Esophagus (tissue), 2 donors: ENCODE data around the gene UGT3A1. TPM values are rescaled to one million over a fixed set of nuclear protein-coding genes. Genes with fewer than 3 reads are reported as not detected.

ENCODE experiments used
- H3K27ac ChIP-seq, 2 donors: one replicate each; pipeline ENCODE4 v1.5.1; 2013; ENCODE audit warnings: low read depth in 2 of 2, mild to moderate bottlenecking in 2 of 2, inconsistent platforms in 1 of 2, low read length in 1 of 2, moderate library complexity in 1 of 2
- H3K27me3 ChIP-seq, 2 donors: one replicate each; pipeline ENCODE4 v1.6.1; 2013; ENCODE audit warnings: low read length in 2 of 2, control low read depth in 1 of 2, mild to moderate bottlenecking in 1 of 2; ENCODE audit not compliant: insufficient read depth in 2 of 2, control insufficient read depth in 1 of 2
- H3K36me3 ChIP-seq, 2 donors: one replicate each; pipeline ENCODE4 v1.6.1; 2013; ENCODE audit warnings: low read length in 1 of 2; ENCODE audit not compliant: control insufficient read depth in 2 of 2, insufficient read depth in 2 of 2
- H3K4me1 ChIP-seq, 2 donors: one replicate each; pipeline ENCODE4 v1.6.1; 2013; ENCODE audit warnings: low read length in 1 of 2; ENCODE audit not compliant: control insufficient read depth in 2 of 2, insufficient read depth in 2 of 2
- H3K4me3 ChIP-seq, 2 donors: one replicate each; pipeline ENCODE4 v1.5.1; 2013; ENCODE audit warnings: low read length in 2 of 2, mild to moderate bottlenecking in 2 of 2, low read depth in 1 of 2, moderate library complexity in 1 of 2
- H3K9me3 ChIP-seq, 2 donors: one replicate each; pipeline ENCODE4 v1.6.1; 2013; ENCODE audit warnings: mild to moderate bottlenecking in 2 of 2, low read depth in 1 of 2, low read length in 1 of 2, moderate library complexity in 1 of 2; ENCODE audit not compliant: control insufficient read depth in 2 of 2, insufficient read depth in 1 of 2
- WGBS, 2 donors: extraction: QIAGEN DNeasy Blood & Tissue Kit; methylation state at CpG; one replicate each; pipeline ENCODE4 v1.1.7; 2013; 5-methylcytosine and 5-hydroxymethylcytosine counted together
- polyA plus RNA-seq, 2 donors: library from polyadenylated mRNA; stranded (reverse); fragments of 200-250 nt; gene quantifications; one replicate each; pipeline ENCODE4 v1.2.3, GENCODE V29; 2013
- donor health status: healthy with polysubstance abuse.
- donor health status: Bipolar disorder and iron deficiency.

The UGT3A1 gene
- polyA plus RNA-seq, 2 donors, result 0.02 TPM

GRCh38 chr5:35963381-35963843, 27.8 kb downstream of the UGT3A1 start:
- 49 to 52% methylated on average over 8 of the region's 8 CpGs for WGBS, 2 donors
- H3K4me1 ChIP-seq, result no peaks in the 10 kb centered on the region
- no peaks in the 10 kb centered on the region for H3K36me3 ChIP-seq
- H3K27ac ChIP-seq, result no peak overlapping the region
- H3K4me3 ChIP-seq, result no peak overlapping the region
- H3K27me3 ChIP-seq, result no peaks in the 10 kb centered on the region
- peaks cover 0 to 7% of the 10 kb centered on the region in 2 donors for H3K9me3 ChIP-seq

GRCh38 chr5:35960328-35960727, 30.9 kb downstream of the UGT3A1 start:
- Histone ChIP-seq H3K27me3 (no peaks in the 10 kb centered on the region), H3K27ac (no peak overlapping the region), H3K36me3 (no peaks in the 10 kb centered on the region), H3K4me1 (no peaks in the 10 kb centered on the region), H3K4me3 (no peak overlapping the region), H3K9me3 (peaks cover 0 to 12% of the 10 kb centered on the region in 2 donors)
- 68 to 73% methylated on average over 7 of the region's 7 CpGs for WGBS, 2 donors

- H3K4me1 ChIP-seq, result peaks cover 0 to 2% of the 10 kb centered on the region in 2 donors
- H3K27ac ChIP-seq, result no peak overlapping the region
- H3K36me3 ChIP-seq, result no peaks in the 10 kb centered on the region
- no peak overlapping the region for H3K4me3 ChIP-seq
- WGBS, 2 donors, result 74 to 86% methylated on average over 1 of the region's 1 CpG
- H3K9me3 ChIP-seq, result peaks cover 0 to 9% of the 10 kb centered on the region in 2 donors
- H3K27me3 ChIP-seq, result no peaks in the 10 kb centered on the region
Measured at GRCh38 chr5:35956429-35956828, 34.8 kb downstream of the UGT3A1 start.

- Histone ChIP-seq H3K27ac (no peak overlapping the region), H3K27me3 (no peaks in the 10 kb centered on the region), H3K36me3 (no peaks in the 10 kb centered on the region), H3K9me3 (peaks cover 0 to 5% of the 10 kb centered on the region in 2 donors), H3K4me3 (no peak overlapping the region), H3K4me1 (peaks cover 0 to 2% of the 10 kb centered on the region in 2 donors)
- 66 to 75% methylated on average over 9 of the region's 9 CpGs for WGBS, 2 donors
Measured at GRCh38 chr5:35954175-35954574, 37.0 kb downstream of the UGT3A1 start.

- no peaks in the 10 kb centered on the region for H3K9me3 ChIP-seq
- 77 to 78% methylated on average over 5 of the region's 5 CpGs for WGBS, 2 donors
Measured at GRCh38 chr5:35947085-35947484, 44.1 kb downstream of the UGT3A1 start.

GRCh38 chr5:35939639-35940038, 51.6 kb downstream of the UGT3A1 start:
- H3K27ac ChIP-seq, result no peak overlapping the region
- H3K4me3 ChIP-seq, result no peak overlapping the region
- no peaks in the 10 kb centered on the region for H3K27me3 ChIP-seq
- 60 to 63% methylated on average over 3 of the region's 3 CpGs for WGBS, 2 donors
- H3K36me3 ChIP-seq, result no peaks in the 10 kb centered on the region
- H3K9me3 ChIP-seq, result no peaks in the 10 kb centered on the region
- H3K4me1 ChIP-seq, result no peaks in the 10 kb centered on the region

More at GRCh38 chr5:35947085-35947484, 44.1 kb downstream of the UGT3A1 start:
- no peak overlapping the region for H3K4me3 ChIP-seq
- H3K36me3 ChIP-seq, result no peaks in the 10 kb centered on the region
- no peak overlapping the region for H3K27ac ChIP-seq
- H3K4me1 ChIP-seq, result no peaks in the 10 kb centered on the region
- H3K27me3 ChIP-seq, result no peaks in the 10 kb centered on the region

- Histone ChIP-seq H3K9me3 (no peaks in the 10 kb centered on the region), H3K4me1 (no peaks in the 10 kb centered on the region), H3K27ac (no peak within 1 kb of the TSS), H3K27me3 (no peaks in the 10 kb centered on the region), H3K4me3 (no peak within 1 kb of the TSS), H3K36me3 (no peaks in the 10 kb centered on the region)
- WGBS, 2 donors, result 24 to 36% methylated on average over 2 of the region's 2 CpGs
Measured at GRCh38 chr5:35938568-35939227, 52.5 kb downstream of the UGT3A1 start, which contains the start of gene CAPSL. CAPSL (minus strand) TSS chr5:35938622; CDS start chr5:35921120, 17,502 bp downstream.

GRCh38 chr5:35926389-35927051, 64.7 kb downstream of the UGT3A1 start:
- no peak overlapping the region for H3K4me3 ChIP-seq
- no peak overlapping the region for H3K27ac ChIP-seq
- H3K27me3 ChIP-seq, result no peaks in the 10 kb centered on the region

GRCh38 chr5:35924950-35925722, 66.1 kb downstream of the UGT3A1 start:
- H3K4me3 ChIP-seq, result no peak overlapping the region
- 13 to 15% methylated on average over 21 of the region's 21 CpGs for WGBS, 2 donors
- no peaks in the 10 kb centered on the region for H3K4me1 ChIP-seq
- no peaks in the 10 kb centered on the region for H3K9me3 ChIP-seq
- H3K27me3 ChIP-seq, result no peaks in the 10 kb centered on the region
- H3K27ac ChIP-seq, result no peak overlapping the region
- H3K36me3 ChIP-seq, result no peaks in the 10 kb centered on the region

More at GRCh38 chr5:35926389-35927051, 64.7 kb downstream of the UGT3A1 start:
- no peaks in the 10 kb centered on the region for H3K4me1 ChIP-seq
- no peaks in the 10 kb centered on the region for H3K36me3 ChIP-seq
- WGBS, 2 donors, result 34 to 40% methylated on average over 13 of the region's 13 CpGs
- H3K9me3 ChIP-seq, result no peaks in the 10 kb centered on the region
